Kidney epithelial cell (primary cell): Measurements from ENCODE around the gene PCYT2. TPM values are rescaled to one million over a fixed set of nuclear protein-coding genes. Genes with fewer than 3 reads are reported as not detected.

Experiments
- DNase-seq: peaks from one replicate; pipeline ENCODE4 v3.0.0-alpha.2; 2010; ENCODE audit warnings: low read depth
- H3K27me3 ChIP-seq: 2 replicates; pipeline ENCODE4 v1.6.0; 2011; ENCODE audit warnings: low read length; ENCODE audit not compliant: control insufficient read depth, insufficient read depth
- H3K36me3 ChIP-seq: 2 replicates; pipeline ENCODE4 v1.5.1; 2011; ENCODE audit warnings: low read length; ENCODE audit not compliant: control insufficient read depth, insufficient read depth
- H3K4me3 ChIP-seq: 2 replicates; pipeline ENCODE4 v1.5.1; 2011; ENCODE audit warnings: low read depth, mild to moderate bottlenecking, control low read depth, low read length
- total RNA-seq: library from RNA; depleted of rRNA; stranded (reverse); fragments of >200 nt; gene quantifications from 2 replicates; pipeline ENCODE4 v1.2.3, GENCODE V29; 2015
- TF ChIP-seq, protein P1 (sequence below): IDR thresholded peaks from 2 replicates; pipeline ENCODE4 v1.5.1; 2011; ENCODE audit warnings: mild to moderate bottlenecking, moderate library complexity, low read length, control low read depth, inconsistent platforms; ENCODE audit not compliant: insufficient read depth, poor library complexity, severe bottlenecking

Gene PCYT2
- total RNA-seq, 1 donor from 2014 or later, result 30.4 TPM

DNA sequence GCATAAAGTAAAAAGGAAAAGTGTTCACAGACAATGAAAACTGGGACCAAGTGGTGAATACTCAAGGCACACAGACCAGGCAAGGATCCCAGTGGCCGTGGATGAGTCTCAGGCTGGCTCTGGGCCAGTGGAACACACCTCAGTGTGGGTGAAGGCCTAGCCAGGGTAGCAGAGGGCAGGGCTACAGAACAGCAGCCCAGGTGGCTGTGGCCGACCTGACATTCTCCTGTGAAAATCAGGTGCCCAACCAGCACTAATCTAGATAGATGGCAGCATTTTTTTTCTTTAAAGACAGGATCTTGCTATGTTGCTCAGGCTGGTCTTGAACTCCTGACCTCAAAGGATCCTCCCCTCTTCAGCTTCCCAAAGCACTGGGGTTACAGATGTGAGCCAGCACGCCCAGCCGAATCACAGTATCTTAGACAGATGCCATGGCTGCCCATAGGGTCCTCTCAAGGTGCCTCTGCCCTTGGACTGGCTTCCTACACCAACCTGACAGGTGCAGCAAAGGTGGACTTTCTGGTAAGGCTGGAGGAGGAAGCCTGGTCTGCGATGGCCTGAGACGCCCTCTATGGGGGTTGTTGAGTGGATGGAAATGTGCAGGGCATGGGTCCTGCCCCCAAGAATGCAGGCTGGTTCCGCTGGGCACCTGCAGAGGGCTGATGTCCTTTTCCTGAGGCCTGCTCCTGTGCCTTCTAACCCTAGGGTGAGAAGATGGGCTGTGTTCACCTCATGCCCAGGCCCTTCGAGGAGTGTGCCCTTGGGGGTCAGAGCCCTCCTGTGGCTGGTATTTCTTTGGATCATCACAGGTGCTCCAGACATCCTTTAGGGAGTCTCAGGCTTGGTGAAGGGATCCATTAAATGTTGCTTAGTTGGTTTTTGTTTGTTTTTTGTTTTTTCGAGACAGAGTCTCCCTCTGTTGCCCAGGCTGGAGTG, 47.1 kb downstream of the PCYT2 start:
- no peak overlapping the region for H3K4me3 ChIP-seq
- TF ChIP-seq, protein P1, sequence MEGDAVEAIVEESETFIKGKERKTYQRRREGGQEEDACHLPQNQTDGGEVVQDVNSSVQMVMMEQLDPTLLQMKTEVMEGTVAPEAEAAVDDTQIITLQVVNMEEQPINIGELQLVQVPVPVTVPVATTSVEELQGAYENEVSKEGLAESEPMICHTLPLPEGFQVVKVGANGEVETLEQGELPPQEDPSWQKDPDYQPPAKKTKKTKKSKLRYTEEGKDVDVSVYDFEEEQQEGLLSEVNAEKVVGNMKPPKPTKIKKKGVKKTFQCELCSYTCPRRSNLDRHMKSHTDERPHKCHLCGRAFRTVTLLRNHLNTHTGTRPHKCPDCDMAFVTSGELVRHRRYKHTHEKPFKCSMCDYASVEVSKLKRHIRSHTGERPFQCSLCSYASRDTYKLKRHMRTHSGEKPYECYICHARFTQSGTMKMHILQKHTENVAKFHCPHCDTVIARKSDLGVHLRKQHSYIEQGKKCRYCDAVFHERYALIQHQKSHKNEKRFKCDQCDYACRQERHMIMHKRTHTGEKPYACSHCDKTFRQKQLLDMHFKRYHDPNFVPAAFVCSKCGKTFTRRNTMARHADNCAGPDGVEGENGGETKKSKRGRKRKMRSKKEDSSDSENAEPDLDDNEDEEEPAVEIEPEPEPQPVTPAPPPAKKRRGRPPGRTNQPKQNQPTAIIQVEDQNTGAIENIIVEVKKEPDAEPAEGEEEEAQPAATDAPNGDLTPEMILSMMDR, result peak; percentile 10
- no peaks in the 10 kb centered on the region for H3K27me3 ChIP-seq
- H3K36me3 ChIP-seq, result peaks cover 1% of the 10 kb centered on the region
- DNase-seq, result no peak

- no peak for DNase-seq
- Histone ChIP-seq H3K36me3 (peaks cover 1% of the 10 kb centered on the region), H3K4me3 (no peak overlapping the region), H3K27me3 (no peaks in the 10 kb centered on the region)
- TF ChIP-seq, protein P1, result no peak
Observed at GRCh38 chr17:81863123-81863675, 48.0 kb downstream of the PCYT2 start.

DNA sequence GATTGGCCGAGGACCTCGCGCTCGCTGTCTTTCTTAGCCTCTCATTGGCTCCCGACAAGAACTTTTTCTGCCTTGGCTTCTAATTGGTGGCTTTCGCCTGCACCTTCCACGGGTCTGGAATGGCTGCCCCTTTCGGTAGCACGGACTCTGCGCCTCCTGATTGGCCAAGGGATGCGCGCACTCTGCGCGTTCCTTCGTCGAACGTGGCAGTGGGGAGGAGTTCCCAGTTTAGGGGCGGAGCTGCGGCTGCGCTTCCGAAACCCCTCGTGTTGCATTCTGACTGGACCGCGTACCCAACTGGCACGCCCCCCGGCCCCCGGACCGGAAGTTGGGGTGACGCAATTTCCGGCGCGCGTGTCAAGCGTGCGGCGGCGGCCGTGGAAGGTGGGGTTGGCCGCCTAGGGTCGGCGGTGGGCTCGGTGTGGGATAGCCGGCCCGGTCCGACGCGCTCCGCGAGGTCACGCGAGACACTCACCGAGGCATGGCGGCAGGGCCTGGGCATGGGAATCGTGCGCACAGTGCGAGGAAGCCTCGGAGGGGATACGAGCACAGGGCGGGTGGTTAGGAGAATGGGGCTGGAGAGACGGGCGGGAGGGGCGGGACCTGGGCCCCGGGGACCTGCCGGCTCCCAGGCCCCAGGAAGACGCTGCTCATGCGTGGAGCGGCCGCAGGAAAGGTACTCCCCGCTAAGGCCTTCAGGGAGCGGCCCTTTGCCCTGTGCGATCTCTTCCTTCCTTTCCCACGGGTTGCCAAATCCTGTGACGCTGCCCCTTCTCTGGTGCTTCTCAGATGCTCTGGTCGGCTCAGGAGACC, 50.2 kb downstream of the PCYT2 start:
- Histone ChIP-seq H3K36me3 (no peaks in the 10 kb centered on the region), H3K4me3 (peak overlapping the region; percentile 68), H3K27me3 (no peaks in the 10 kb centered on the region)
- DNase-seq, result no peak
- TF ChIP-seq, protein P1, result no peak

DNA sequence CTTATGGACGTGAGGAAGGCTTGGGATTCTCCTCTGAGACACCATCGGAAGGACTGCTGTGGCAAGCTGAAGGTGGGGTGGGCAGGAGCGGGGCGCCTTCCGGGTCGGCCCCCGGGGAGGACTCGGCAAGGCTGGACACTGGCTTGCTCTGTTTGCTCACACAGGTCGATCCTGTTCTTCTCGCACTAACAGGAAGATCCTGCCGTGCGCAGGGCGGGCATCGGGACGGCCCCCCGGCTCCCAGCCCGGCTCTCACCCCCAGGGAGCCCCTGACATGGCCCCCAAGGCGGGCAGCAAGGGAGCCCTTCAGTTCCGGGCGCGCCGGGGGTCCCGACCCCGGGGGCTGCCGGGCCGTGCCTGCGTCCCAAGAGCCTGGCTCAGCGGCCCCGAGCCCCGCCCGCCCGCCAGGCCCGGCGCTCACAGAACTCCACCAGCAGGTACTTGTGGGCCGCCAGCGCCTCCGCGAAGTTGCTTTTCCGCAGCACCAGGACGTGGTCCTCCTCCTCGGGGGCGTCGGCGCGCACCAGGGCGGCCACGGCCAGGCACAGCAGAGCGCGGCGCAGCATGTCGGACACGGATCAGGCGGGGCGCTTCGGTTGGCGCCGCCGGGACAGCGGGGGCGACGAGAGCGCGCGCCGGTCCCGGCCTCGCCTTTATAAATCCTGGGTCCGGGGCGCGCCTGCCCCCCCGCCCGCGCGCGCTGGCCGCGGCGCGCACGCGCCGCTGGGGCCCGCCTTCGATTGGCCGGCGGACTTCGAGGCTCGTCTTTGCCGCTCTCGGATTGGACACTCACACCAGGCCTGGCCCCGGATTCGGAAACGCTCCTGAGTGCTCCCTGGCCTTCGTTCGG, 51.1 kb downstream of the PCYT2 start, which contains the start of gene P4HB:
Gene P4HB (minus strand): TSS at position 630 of the 850 bp plus-strand sequence. CDS start 64 bp downstream, at position 566.
- H3K27me3 ChIP-seq, result no peaks in the 10 kb centered on the region
- TF ChIP-seq, protein P1, result no peak
- peak within 1 kb of the TSS; percentile 77 for H3K4me3 ChIP-seq
- H3K36me3 ChIP-seq, result peaks cover 2% of the 10 kb centered on the region
- peak; percentile 100 for DNase-seq
